Measurements from ENCODE around the gene USP9X. TPM values are rescaled to one million over a fixed set of nuclear protein-coding genes. Genes with fewer than 3 reads are reported as not detected.

USP9X gene
- total RNA-seq, 1 donor from 2014 or later: 75.3 TPM

GRCh38 chrX:41076742-41077141 is 8.5 kb upstream of the USP9X start:
- TF ChIP-seq CTCF (IDR thresholded peaks at IDR 0.05; ENCODE audit: unreplicated experiment): no peak
- H3K27me3 Mint-ChIP-seq: no peaks in the 10 kb centered on the region
- peaks cover 3% of the 10 kb centered on the region for H3K9me3 Mint-ChIP-seq (ENCODE audit: low read depth)
- H3K36me3 Mint-ChIP-seq (ENCODE audit: insufficient read depth): no peaks in the 10 kb centered on the region
- H3K27ac Mint-ChIP-seq: no peak overlapping the region
- H3K4me1 Mint-ChIP-seq (ENCODE audit: low read depth): no peaks in the 10 kb centered on the region
- H3K4me3 Mint-ChIP-seq (ENCODE audit: low read depth): no peak overlapping the region
- no peak for DNase-seq (ENCODE audit: low spot score, unreplicated experiment)

GRCh38 chrX:41081821-41082220 is 3.4 kb upstream of the USP9X start:
- H3K4me1 Mint-ChIP-seq (ENCODE audit: low read depth): peaks cover 5% of the 10 kb centered on the region
- no peak for DNase-seq (ENCODE audit: low spot score, unreplicated experiment)
- no peaks in the 10 kb centered on the region for H3K9me3 Mint-ChIP-seq (ENCODE audit: low read depth)
- H3K4me3 Mint-ChIP-seq (ENCODE audit: low read depth): no peak overlapping the region
- H3K27me3 Mint-ChIP-seq: no peaks in the 10 kb centered on the region
- no peak overlapping the region for H3K27ac Mint-ChIP-seq
- TF ChIP-seq CTCF (IDR thresholded peaks at IDR 0.05; ENCODE audit: unreplicated experiment): no peak
- no peaks in the 10 kb centered on the region for H3K36me3 Mint-ChIP-seq (ENCODE audit: insufficient read depth)

GRCh38 chrX:41082783-41083182 is 2.5 kb upstream of the USP9X start:
- Mint-ChIP-seq H3K4me3 (ENCODE audit: low read depth) (no peak overlapping the region), H3K27me3 (no peaks in the 10 kb centered on the region), H3K4me1 (ENCODE audit: low read depth) (peaks cover 7% of the 10 kb centered on the region), H3K27ac (no peak overlapping the region), H3K9me3 (ENCODE audit: low read depth) (no peaks in the 10 kb centered on the region), H3K36me3 (ENCODE audit: insufficient read depth) (no peaks in the 10 kb centered on the region)
- no peak for DNase-seq (ENCODE audit: low spot score, unreplicated experiment)
- TF ChIP-seq CTCF (IDR thresholded peaks at IDR 0.05; ENCODE audit: unreplicated experiment): no peak

GRCh38 chrX:41084044-41084892 is 977 bp upstream of the USP9X start:
- no peak for TF ChIP-seq CTCF (IDR thresholded peaks at IDR 0.05; ENCODE audit: unreplicated experiment)
- no peaks in the 10 kb centered on the region for H3K27me3 Mint-ChIP-seq
- no peaks in the 10 kb centered on the region for H3K36me3 Mint-ChIP-seq (ENCODE audit: insufficient read depth)
- peak overlapping the region; percentile 100 for H3K27ac Mint-ChIP-seq
- H3K9me3 Mint-ChIP-seq (ENCODE audit: low read depth): no peaks in the 10 kb centered on the region
- peaks cover 21% of the 10 kb centered on the region for H3K4me1 Mint-ChIP-seq (ENCODE audit: low read depth)
- DNase-seq (ENCODE audit: low spot score, unreplicated experiment): peak; percentile 96
- peak overlapping the region; percentile 88 for H3K4me3 Mint-ChIP-seq (ENCODE audit: low read depth)

- Mint-ChIP-seq H3K9me3 (ENCODE audit: low read depth) (no peaks in the 10 kb centered on the region), H3K4me1 (ENCODE audit: low read depth) (peaks cover 28% of the 10 kb centered on the region), H3K27me3 (no peaks in the 10 kb centered on the region), H3K27ac (peak overlapping the region; percentile 93), H3K36me3 (ENCODE audit: insufficient read depth) (no peaks in the 10 kb centered on the region), H3K4me3 (ENCODE audit: low read depth) (peak overlapping the region; percentile 88)
- no peak for TF ChIP-seq CTCF (IDR thresholded peaks at IDR 0.05; ENCODE audit: unreplicated experiment)
- peak; percentile 15 for DNase-seq (ENCODE audit: low spot score, unreplicated experiment)
These were observed 250 bp downstream of the USP9X start for GRCh38 chrX:41085512-41085877.
